AG20443 (cell line): ENCODE results near the gene USP21.

Experiments
- DNase-seq: peaks from one replicate; pipeline ENCODE4 v3.0.0; 2012; ENCODE audit warnings: low spot score, mixed read lengths

Gene USP21

DNA sequence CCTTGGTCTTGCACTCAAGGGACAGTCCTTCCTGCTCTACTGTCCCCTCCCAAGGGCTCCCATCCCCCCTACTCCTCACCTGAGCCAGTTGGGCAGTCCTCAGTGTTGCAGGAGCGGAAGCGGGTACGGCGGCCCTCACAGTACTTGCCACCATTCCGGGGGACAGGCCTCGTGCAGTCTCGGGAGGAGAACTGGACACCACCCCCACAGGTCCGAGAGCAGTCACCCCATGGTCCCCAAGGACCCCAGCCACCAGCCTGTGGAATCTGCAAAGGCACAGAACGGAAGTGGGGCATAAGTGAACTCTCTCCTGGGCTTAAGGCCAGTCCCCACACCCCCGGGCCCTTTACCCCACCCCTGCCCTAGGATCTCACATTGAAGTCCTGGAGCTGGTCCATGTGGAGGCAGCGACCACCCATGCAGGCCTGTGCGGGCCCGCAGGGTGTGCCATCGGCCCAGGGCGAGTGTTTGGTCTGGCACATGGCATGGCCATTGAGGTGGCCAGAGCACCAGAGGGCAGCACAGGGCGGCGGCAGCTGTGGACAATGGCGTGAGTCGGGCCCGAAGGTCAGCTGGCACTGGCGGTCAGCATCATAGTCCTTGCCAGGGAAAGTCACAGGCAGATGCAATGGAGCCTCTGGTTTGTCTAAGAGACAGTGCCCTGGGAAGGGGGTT is 34.4 kb downstream of the USP21 start:
- no peak for DNase-seq

DNA sequence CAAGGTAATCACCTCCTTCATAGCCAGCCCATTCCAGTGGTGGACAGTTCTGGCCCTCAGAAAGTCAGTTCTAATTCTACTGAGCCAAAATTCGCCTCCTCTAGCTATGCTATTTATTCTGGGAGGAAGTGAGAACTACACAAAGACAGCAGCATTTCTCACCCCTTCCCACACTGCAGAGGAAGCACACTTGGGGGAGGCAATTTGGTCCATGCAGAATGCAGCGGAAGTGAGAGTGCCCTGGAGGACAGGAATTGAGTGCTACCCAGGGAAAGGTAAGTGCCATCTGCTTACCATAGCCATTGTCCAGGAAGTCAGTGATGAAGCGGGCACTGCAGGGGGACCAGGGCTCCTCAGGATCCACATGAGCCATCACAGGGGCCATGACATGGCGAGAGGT is 35.9 kb downstream of the USP21 start:
- no peak for DNase-seq

DNA sequence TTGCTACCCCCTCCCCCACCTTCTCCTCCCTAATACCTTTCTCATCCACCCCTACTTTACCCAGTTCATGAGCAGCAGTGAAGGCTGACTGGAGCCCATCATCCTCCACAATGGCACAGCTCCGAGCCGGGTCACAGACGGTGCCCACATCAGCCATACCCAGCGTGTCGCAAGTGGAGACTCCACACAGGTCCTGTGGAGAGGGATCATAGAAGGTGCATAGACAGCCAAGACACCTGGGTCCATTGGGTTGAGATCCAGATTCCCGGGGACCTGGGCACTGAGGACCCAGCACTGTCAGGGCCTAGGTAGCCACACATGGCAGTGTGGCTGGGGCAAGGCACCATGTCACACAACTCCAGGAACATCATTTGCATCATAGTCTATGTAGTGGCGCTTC is 36.8 kb downstream of the USP21 start:
- no peak for DNase-seq

DNA sequence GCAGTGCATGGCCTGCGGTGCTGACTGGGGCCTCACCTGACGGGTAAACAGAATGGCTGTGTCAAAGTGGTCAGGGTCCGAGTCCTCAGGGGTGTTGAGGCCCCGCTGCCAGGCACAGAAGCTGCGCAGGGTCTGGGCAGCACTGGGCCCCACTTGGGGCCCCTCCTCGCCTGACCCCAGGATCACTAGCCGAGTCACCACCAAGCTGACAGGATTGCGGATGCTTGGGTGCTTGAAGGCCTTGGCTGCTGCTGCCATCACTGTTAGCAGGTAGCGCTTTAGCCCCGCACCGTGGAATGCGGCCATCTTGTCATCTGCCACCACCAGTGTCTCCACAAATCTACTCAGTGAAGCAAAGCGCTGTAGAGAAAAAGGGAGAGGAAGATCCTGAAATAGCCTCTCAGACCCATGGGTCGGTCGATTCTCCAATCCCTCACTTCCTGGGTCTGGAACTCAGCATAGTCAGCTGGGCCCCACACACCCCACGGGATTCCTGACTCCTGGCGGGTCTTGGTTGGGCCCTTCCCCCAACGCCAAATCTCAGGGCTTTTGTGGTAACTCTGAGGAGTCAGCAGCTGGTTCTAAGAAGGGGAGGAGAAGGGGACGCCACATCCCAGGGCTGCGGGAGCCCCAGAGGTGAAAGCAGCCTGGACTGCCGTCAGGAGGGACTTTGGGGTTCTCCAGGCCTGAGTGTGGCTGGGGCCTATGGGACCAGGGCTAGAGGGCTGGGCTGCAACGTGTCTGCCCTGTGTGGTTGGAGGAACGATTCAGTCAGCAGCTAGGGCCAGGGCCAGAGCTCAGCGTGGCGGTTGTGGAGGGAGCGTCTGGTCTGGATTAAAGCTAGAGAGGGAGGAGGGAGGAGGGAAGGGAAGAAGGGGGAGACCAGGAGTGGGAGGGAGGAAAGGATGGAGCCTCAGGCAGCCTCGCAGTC is 37.5 kb downstream of the USP21 start:
- DNase-seq, result peak; percentile 87

DNA sequence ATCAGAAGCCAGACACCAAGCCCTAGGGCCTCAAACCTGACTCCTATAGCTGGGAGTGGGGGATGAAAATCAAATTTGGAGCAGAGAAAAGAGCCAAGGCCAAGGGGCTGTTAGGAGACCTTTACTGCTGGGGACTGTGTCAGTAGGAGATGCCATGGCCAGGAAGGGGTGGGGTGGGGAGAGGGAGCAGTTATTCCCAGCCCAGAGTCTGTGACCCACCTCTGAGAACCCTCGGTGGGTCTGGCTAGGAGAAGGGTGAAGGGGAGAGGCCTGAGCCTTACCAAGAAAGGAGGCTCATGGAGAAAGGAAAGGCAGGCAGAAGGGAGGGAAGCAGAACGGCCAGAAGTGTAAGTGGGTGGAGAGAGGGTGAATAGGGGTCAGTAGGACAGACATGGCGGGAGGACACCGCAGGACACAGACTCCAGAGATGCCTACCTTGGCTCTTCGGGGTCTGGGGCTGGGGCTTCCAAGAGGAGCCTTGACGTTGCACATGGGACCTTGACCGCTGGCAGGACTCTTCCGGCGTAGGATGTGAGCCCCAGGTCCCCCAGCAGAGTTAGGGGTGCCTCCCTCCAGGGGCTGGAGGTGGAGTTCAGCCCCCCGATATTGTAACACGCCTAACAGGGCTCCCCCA is 38.4 kb downstream of the USP21 start:
- no peak for DNase-seq

DNA sequence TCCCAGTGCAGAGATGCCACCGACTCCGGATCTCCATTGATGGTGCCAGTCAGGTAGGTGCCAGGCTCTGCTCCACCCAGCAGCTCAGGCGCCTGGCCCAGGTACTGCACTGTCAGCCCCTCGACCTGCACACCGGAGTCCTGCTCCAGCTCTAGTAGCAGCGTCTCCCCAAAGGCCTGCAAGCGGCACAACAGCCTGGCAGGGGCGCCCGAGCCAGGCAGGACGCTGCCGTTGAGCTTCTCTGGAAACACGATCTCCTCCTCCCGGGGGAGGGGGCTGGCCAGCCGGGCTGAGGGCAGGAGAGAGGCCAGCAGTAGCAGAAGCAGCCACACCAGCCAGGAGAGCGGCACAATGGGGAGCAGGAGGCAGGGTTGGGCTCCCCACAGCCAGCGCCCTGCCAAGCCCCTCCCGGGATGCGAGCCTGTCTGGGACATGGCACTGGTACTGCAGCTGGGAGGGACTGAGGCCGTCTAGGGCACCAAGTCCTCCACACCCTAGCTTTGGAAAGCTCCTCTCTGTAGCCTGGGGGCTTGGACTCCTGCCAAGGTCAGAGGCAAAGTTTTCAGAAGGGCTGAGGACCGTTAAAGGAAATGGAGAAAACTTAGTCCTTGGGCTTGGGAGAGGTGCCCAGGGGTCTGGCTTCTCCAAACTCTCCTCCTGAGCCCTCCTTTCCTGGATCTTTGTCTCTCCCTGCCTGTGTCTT is 39.0 kb downstream of the USP21 start:
- DNase-seq, result peak; percentile 47

DNA sequence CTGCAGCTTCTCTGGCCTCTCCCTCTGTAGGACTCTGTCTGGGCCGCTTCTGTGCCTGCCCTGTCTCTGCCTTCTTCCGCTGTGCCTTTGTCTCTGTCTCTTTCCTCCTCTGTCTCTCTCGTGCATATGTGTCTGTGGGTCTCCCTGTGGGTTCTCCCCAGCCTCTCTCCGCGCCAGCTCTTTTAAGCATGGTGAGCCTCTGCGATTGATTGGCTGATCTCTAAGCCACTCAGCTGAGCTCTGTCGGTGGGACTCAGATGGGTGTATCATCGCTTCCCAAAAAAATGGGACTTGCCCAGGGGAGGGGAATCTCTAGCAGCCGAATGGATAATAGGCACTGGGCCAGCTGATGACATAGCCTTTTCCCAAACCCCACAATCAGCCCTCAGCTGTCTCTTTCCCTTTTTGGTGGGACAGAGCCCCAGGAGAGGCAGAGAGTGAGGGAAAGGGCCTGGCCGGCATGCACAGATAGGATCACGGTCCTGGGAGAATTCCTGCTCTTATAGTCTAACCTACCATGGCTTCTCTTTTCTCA is 39.7 kb downstream of the USP21 start, which contains the start of gene ADAMTS4:
TSS of gene ADAMTS4 (minus strand) at position 158 of the 535 bp plus-strand sequence. CDS start 427 bp downstream, outside the sequence.
- peak; percentile 76 for DNase-seq

DNA sequence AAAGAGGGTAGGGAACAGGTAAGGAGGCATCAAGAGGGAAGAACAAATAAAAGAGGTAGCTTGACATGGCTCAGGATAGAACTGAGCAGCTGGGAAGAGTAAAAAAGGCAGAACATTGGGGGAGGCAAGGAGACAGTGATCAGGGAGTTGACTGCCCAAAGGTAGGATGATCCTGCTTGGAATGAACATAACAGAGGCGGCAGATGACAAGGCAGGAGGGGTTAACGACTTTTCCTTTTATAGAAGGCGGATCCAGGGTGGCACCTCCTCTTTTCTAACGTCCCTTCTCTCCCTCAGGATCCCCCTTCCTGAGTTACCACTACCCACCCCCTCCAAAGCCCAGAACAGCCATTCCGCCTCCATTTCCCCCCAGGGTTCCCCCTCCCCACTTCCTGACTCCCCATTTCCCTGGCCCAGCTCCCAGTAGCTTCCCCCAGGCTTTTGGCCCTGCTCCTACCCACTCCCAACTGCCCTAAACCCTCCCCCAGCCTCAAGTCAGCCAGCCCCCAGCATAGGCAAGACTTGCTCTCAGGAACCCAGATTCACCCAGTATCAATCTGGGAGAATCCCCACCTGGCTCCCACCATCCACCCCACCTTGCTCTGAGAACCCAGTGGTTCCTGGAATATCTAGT is 40.3 kb downstream of the USP21 start:
- DNase-seq, result no peak

DNA sequence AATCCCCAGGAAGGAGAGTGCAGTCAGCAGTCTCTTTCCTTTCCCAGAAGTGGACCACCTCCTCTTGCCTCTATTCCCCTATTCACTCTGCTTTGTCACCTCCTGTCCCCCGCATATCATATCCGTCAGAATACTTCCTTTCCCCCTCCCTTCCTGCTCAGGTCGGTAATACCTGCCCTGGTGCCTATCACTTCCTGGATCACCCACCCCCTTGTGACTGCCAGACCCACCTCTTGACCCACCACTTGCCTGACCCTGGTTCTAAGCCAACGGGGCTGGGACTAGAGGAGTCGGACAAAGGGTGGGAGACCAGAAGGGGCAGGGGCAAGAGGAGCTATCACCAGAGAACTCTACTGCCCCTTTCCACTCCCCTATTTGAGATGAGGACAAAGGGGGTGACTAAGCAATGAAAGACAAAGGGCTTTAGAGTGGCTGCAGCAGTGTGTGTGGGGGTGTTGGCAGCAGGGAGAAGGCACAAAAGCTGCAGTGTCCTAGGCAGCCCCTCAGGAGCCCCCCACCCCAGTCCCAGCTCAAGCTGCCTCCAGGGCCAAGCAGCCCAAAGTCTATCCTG is 41.2 kb downstream of the USP21 start:
- DNase-seq, result no peak

DNA sequence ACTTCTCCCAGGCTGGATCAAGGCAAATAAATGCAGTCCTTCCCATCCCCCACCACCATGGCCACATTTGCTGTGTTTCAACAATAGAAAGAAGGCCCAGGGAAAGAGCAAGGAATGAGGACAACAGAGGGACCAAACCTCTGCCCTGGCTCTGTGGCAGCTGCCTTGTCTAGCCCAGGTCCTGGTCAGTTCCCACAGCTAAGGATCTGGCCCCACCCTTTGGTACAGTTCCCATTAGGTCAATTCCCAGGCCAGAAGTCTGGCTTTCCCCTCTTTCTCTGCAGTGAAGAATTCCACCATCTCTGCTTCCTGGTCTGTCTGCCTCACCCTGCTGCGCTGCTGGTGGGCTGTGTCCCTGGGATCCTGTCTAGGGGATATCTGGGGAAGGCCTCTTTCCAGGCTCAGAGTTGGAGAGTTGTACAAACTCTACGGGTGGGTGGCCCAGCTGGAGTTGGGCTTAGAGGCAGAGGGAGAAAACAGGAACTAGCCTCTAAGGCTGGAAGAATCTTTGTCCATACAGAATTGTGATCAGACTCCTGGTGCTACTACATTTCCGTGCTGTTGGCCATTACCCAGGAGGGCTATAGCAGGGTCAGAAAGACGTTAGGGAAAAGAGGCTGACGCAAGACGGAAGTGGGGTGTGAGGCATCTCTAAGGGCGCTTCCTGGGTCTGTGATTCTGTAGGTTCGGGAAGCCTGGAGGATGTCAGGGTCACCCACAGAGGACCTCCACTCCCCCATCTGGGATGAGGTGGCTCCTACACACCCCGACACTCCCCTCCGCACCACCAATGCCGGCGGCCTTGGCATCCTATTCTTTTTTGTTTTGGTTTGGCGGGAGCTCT is 41.9 kb downstream of the USP21 start:
- DNase-seq, result peak; percentile 72

DNA sequence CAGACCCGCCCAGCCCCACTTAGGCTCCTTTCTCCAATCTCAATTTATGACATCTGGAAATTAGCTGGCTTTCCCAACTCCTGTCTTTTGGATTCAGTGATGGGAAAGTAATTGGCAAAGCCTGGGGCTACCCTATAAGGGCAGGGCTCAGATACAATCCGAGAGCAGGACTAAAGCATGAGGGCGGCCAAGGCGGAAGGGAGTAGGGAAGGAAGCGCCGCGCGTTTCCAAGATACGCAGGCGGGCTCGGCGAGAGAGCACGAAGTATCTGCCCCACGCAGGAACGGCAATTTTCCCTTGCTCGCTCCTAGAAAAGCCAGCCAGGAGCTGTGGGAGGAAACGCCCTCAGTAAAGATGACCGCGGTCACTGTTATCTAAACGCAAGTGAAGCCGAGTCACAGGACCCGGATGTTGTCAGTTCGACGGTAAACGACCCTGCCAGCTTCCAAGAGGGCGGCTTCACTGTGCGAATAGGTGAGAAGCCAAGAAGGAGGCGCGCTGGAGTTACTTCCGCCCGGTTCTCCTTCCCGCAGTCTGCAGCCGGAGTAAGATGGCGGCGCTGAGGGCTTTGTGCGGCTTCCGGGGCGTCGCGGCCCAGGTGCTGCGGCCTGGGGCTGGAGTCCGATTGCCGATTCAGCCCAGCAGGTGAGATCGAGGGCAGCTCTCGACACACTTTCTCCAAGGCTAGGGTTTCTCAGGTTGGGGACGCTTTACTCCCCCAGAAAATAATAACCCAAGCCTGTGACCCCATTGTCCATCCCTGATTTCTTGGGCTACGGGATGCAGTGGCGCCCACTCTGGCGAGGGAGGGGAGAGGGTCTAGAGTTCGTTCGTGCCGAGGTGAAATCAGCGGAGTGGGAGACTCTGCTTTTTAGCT is 42.8 kb downstream of the USP21 start, which contains the start of gene NDUFS2:
TSS of gene NDUFS2 (plus strand) at position 532 of the 877 bp plus-strand sequence. CDS start at position 551, 19 bp downstream.
- peak; percentile 93 for DNase-seq

DNA sequence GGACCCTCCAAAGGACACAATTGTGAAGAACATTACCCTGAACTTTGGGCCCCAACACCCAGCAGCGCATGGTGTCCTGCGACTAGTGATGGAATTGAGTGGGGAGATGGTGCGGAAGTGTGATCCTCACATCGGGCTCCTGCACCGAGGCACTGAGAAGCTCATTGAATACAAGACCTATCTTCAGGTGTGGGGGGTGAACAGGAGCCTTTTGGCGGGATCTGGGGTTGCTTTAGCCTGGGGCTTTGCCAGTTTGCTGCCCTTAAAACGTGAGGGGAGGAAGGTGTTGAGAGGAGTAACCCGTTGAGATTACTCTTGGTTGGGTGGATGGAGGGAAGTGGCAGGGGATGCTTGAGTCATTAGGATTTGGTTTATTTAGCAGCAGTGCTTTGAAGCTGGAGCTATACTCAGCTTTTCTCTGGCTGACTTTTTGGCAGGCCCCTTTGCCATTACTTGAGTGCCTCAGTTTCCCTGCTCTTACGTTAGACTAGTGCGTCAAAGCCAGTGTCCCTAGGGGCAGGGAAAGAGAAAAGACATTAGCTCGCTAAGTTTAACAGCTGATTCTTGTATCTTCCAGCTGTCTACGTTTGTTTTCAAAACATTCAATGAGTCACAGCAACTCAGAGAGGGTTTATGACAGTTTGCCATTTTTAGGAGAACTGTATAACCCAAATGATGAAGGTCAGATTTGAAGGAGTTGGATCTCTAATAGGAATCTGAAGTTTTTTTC is 47.3 kb downstream of the USP21 start:
- DNase-seq, result no peak

DNA sequence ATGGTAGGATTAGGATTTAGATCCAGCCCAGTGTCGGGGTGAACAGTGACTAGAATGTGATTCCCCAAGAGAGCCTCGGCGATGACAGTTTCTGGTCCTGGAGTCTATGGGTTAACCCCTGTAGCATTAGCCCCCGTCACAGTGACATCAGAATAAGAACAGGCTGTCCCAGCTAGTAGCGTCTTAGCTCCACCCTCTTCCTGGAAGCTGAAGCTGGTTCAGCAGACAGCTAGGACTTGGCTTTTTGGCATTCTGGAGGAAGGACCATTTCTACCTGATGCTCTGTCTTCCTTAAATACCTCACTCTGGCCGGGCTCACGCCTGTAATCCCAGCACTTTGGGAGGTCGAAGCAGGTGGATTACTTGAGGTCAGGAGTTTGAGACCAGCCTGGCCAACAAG is 47.9 kb downstream of the USP21 start:
- DNase-seq, result no peak

DNA sequence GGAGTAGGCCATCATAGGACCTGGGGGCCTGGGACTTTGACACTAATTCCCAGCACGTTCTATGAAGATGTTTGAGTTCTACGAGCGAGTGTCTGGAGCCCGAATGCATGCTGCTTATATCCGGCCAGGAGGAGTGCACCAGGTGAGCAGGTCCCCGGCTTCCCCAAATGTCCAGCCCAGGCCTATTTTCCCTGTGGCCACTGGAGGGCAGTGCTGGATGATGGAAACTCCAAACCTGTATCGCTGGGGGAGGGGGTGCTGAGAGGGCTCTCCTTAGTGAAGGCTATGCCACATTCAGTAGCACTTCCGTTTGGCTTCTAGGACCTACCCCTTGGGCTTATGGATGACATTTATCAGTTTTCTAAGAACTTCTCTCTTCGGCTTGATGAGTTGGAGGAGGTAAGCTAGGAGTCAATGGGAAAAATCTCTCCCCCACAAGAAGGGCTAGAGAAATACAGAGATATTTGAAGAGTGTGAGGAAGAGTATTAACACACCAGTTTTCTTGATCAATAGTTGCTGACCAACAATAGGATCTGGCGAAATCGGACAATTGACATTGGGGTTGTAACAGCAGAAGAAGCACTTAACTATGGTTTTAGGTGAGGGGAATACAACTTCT is 50.6 kb downstream of the USP21 start:
- DNase-seq, result peak; percentile 86

DNA sequence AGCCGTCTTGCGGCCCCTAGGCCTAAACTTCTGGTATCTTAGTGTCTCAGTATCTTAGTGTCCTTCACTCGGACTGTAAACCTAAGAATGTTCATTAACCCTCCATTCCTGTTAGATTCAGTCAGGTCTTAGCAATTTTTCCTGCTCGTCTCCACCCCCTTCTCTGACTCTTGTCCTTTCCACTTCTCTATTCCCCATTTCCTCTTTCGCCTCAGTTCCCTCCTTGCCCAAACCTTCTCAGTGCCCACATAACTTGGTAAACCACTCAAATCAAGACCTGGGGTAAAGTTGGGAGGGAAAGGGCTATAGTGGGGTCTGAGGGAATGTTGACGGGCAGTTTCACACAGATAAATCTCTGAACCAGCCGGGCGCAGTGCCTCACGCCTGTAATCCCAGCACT is 55.1 kb downstream of the USP21 start:
- DNase-seq, result no peak

DNA sequence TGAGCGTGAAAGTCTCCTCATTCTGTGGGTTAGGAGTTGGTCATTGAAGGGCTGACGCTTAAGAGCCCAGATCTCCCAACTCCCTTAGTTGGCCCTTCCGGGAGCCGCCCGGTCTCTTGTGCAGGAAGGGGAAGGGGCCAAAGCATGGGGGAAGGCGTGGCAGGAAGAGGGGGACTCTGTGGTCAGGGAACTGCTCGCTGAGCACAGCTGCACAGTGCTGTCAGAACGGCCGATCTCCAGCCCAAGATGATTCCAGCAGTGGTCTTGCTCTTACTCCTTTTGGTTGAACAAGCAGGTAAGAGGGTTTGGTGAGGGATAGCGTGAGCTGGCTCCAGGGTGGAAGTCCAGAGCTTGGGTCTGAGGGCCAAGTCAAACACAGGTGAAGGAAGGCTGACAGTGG is 55.8 kb downstream of the USP21 start, which contains the start of gene FCER1G:
TSS of gene FCER1G (plus strand) at position 220 of the 400 bp plus-strand sequence. CDS start at position 247, 27 bp downstream.
- no peak for DNase-seq
